GM06990 (cell line): ENCODE results near the gene TTC23.

ENCODE experiments used
- DNase-seq: peaks from one replicate; pipeline ENCODE4 v3.0.0-alpha.2; 2011; ENCODE audit not compliant: insufficient read length; ENCODE audit errors: extremely low read depth
- H3K27me3 ChIP-seq: replicated peaks from 2 replicates; pipeline ENCODE4 v1.6.0; 2011; ENCODE audit warnings: low read length; ENCODE audit not compliant: control insufficient read depth, insufficient read depth
- H3K36me3 ChIP-seq: 2 replicates; pipeline ENCODE4 v1.5.1; 2011; ENCODE audit warnings: low read length; ENCODE audit not compliant: control insufficient read depth, insufficient read depth
- H3K4me3 ChIP-seq: replicated peaks from 2 replicates; pipeline ENCODE4 v1.5.1; 2011; ENCODE audit warnings: low read depth, mild to moderate bottlenecking, control low read depth, low read length
- CTCF ChIP-seq: IDR thresholded peaks from 2 replicates; pipeline ENCODE4 v1.5.1; 2011; ENCODE audit warnings: low read length, control low read depth, mild to moderate bottlenecking, inconsistent platforms; ENCODE audit not compliant: insufficient read depth, poor library complexity, severe bottlenecking

TTC23 gene

DNA sequence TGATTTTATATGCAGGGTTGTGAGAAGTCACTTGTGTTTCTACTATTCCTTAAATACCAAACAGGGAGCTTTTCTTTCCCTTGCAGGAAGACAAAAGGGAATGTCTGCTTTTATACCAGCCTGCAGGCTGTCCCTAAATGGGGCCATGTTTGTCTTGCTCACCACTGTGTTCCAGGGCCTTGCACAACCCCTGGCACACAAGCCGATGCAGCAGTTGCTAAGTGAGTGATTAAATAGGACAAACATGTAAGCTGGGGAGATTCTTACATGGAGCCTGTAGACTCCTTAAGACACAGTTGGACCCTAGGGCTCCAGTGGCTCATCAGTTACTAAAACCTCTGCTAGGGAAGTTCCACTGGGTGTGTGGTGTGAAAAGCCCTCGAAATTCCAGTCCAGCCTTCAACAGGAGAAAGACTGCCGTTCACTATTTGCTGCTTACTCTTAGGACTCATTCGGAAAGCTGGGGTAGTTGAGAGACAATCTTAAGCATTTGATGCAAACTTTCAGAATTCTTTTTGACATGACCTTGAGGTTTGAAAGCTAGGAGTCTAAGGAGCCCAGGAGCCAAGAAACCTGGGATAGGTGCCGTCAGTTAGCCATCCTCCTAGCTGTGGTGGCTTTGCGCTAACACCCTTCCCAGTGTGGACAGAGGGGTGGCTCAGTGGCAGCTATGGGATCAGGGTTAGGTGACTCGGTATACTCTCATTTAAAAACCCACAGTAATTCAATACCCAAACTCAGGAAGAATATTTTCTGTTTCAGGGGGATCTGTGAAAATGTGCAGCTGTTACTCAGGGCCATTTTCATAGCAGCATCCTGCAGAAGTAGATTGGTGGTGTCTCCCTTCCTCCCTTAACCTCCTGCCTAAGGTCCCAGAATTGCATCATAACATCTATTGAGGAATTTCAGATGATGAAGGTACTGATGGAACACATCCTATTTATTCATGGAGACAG is 105.4 kb downstream of the TTC23 start:
- Histone ChIP-seq H3K27me3 (no peaks in the 10 kb centered on the region), H3K36me3 (no peaks in the 10 kb centered on the region), H3K4me3 (no peak overlapping the region)
- DNase-seq: no peak
- no peak for TF ChIP-seq CTCF

DNA sequence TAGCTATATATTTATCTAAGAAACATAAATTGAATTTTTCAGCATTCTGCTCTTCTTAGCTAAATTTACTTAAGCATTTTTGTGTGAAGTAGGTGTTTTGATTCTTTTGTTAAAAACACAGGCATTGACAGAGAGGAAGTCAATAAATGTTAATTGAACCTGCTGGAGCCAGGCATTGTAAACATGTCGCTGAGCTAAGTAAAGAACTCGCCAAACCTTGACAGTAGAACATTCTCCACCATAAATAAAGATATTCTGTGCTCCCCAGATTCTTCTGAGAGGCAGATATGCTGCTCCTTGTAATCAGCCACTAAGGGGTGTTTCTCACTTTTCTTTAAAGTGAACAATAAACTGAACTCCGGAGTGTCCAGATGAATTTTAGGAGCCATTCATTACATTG is 106.1 kb downstream of the TTC23 start:
- no peak overlapping the region for H3K4me3 ChIP-seq
- no peak for DNase-seq
- no peaks in the 10 kb centered on the region for H3K27me3 ChIP-seq
- H3K36me3 ChIP-seq: no peaks in the 10 kb centered on the region
- TF ChIP-seq CTCF: no peak

- no peak for TF ChIP-seq CTCF
- no peaks in the 10 kb centered on the region for H3K27me3 ChIP-seq
- no peak overlapping the region for H3K4me3 ChIP-seq
- DNase-seq: no peak
- H3K36me3 ChIP-seq: no peaks in the 10 kb centered on the region
Observed at GRCh38 chr15:99142562-99142961, 106.8 kb downstream of the TTC23 start.

GRCh38 chr15:99141943-99142342 is 107.4 kb downstream of the TTC23 start:
- DNase-seq: no peak
- Histone ChIP-seq H3K27me3 (no peaks in the 10 kb centered on the region), H3K4me3 (no peak overlapping the region), H3K36me3 (no peaks in the 10 kb centered on the region)
- no peak for TF ChIP-seq CTCF

DNA sequence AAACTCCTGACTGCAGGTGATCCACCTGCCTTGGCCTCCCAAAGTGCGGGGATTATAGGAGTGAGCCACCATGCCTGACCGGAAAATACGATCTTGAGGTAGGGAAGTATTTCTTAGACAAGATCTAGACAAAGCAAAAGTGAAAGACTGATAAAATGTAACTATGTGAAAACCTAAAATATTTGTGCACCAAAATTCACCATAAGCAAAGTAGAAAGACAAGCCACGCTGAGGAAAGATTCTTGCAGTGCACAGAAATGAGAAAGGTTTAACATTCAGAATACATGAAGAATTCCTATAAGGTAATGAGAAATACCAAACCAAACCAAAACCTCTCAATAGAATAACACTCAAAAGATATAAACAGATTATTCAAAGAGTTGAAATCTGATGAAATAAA is 108.8 kb downstream of the TTC23 start:
- H3K36me3 ChIP-seq: no peaks in the 10 kb centered on the region
- no peak overlapping the region for H3K4me3 ChIP-seq
- no peaks in the 10 kb centered on the region for H3K27me3 ChIP-seq
- no peak for DNase-seq
- no peak for TF ChIP-seq CTCF
